ENCODE results near the gene ARHGAP36.

GRCh38 chrX:131053076-131053475 lies 5.1 kb upstream of the ARHGAP36 start:
- TF ChIP-seq POLR2AphosphoS5 (IDR thresholded peaks at IDR 0.05; ENCODE audit: insufficient read depth in 1 of 2, low read depth in 1 of 2) (no peak), CTCF (IDR thresholded peaks at IDR 0.05) (no peak), POLR2A (IDR thresholded peaks at IDR 0.05) (no peak)

Measured in vagina (tissue), 2 donors.